Measurements from ENCODE around the gene GIGYF2. TPM values are rescaled to one million over a fixed set of nuclear protein-coding genes. Genes with fewer than 3 reads are reported as not detected.
A peak's percentile ranks its signal among the peaks of the same experiment; 100 is the strongest.

Gene GIGYF2
- total and polyA plus RNA-seq, 9 donors = 26.4 to 49.4 (median 42.0) TPM

- WGBS (ENCODE audit: insufficient coverage) = no CpG with 5 or more reads among the region's 1 CpG
- no peaks in the 10 kb centered on the region for H3K27me3 ChIP-seq (ENCODE audit: control insufficient read depth, insufficient read depth, low read length)
- peaks cover 6% of the 10 kb centered on the region for H3K36me3 ChIP-seq (ENCODE audit: control insufficient read depth, insufficient read depth, low read length)
- H3K4me1 ChIP-seq (ENCODE audit: control insufficient read depth, insufficient read depth, low read length) = peaks cover 8% of the 10 kb centered on the region
- no peak for DNase-seq
- no peaks in the 10 kb centered on the region for H3K9me3 ChIP-seq (replicated peaks; ENCODE audit: control insufficient read depth, low read depth, low read length)
- no peak within 1 kb of the TSS for H3K4me3 ChIP-seq (ENCODE audit: low read length)
- no peak within 1 kb of the TSS for H3K27ac ChIP-seq (ENCODE audit: low read length)
Observed at GRCh38 chr2:232776435-232776834, 79.3 kb downstream of the GIGYF2 start, which contains the start of gene KCNJ13. Gene KCNJ13 (minus strand): TSS chr2:232776565. CDS start chr2:232771362, 5,203 bp downstream.

DNA sequence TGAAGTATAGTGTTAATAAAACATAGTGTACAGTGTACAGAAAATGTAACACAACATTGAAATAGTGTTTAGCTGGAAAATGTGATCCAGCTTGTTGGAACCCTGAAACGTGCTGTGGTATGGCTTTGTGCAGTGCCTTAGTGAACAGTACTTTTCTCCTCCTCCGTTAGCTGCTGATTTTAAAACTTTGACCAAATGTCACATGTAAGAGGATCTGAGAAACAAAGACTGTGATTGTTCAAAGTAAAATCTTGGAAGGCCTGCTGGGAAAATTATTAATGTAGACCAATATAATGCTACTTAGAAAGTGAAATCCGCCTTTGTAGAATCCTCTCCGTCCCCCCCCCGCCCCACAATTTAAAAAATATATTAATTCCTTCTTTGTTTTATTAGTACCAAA lies 80.1 kb downstream of the GIGYF2 start:
- 67% methylated on average over 1 of the region's 5 CpGs for WGBS (ENCODE audit: insufficient coverage)
- Histone ChIP-seq H3K36me3 (ENCODE audit: control insufficient read depth, insufficient read depth, low read length) (peaks cover 4% of the 10 kb centered on the region), H3K4me1 (ENCODE audit: control insufficient read depth, insufficient read depth, low read length) (peaks cover 8% of the 10 kb centered on the region), H3K4me3 (ENCODE audit: low read length) (no peak overlapping the region), H3K27ac (ENCODE audit: low read length) (no peak overlapping the region), H3K9me3 (replicated peaks; ENCODE audit: control insufficient read depth, low read depth, low read length) (no peaks in the 10 kb centered on the region), H3K27me3 (ENCODE audit: control insufficient read depth, insufficient read depth, low read length) (no peaks in the 10 kb centered on the region)
- DNase-seq = no peak

- no peak overlapping the region for H3K4me3 ChIP-seq (ENCODE audit: low read length)
- WGBS (ENCODE audit: insufficient coverage) = 80% methylated on average over 1 of the region's 3 CpGs
- no peaks in the 10 kb centered on the region for H3K27me3 ChIP-seq (ENCODE audit: control insufficient read depth, insufficient read depth, low read length)
- no peaks in the 10 kb centered on the region for H3K9me3 ChIP-seq (replicated peaks; ENCODE audit: control insufficient read depth, low read depth, low read length)
- DNase-seq = peak; percentile 11
- peaks cover 2% of the 10 kb centered on the region for H3K36me3 ChIP-seq (ENCODE audit: control insufficient read depth, insufficient read depth, low read length)
- peaks cover 8% of the 10 kb centered on the region for H3K4me1 ChIP-seq (ENCODE audit: control insufficient read depth, insufficient read depth, low read length)
- no peak overlapping the region for H3K27ac ChIP-seq (ENCODE audit: low read length)
Observed at GRCh38 chr2:232779465-232779864, 82.3 kb downstream of the GIGYF2 start.

- peak; percentile 80 for DNase-seq
- Histone ChIP-seq H3K27ac (ENCODE audit: low read length) (no peak overlapping the region), H3K9me3 (replicated peaks; ENCODE audit: control insufficient read depth, low read depth, low read length) (no peaks in the 10 kb centered on the region), H3K4me3 (ENCODE audit: low read length) (no peak overlapping the region), H3K27me3 (ENCODE audit: control insufficient read depth, insufficient read depth, low read length) (no peaks in the 10 kb centered on the region), H3K4me1 (ENCODE audit: control insufficient read depth, insufficient read depth, low read length) (peaks cover 8% of the 10 kb centered on the region), H3K36me3 (ENCODE audit: control insufficient read depth, insufficient read depth, low read length) (peaks cover 3% of the 10 kb centered on the region)
- no CpG with 5 or more reads among the region's 1 CpG for WGBS (ENCODE audit: insufficient coverage)
Observed at GRCh38 chr2:232779934-232780333, 82.8 kb downstream of the GIGYF2 start.

- H3K27ac ChIP-seq (ENCODE audit: low read length) = no peak overlapping the region
- no peaks in the 10 kb centered on the region for H3K27me3 ChIP-seq (ENCODE audit: control insufficient read depth, insufficient read depth, low read length)
- peaks cover 8% of the 10 kb centered on the region for H3K4me1 ChIP-seq (ENCODE audit: control insufficient read depth, insufficient read depth, low read length)
- H3K9me3 ChIP-seq (replicated peaks; ENCODE audit: control insufficient read depth, low read depth, low read length) = no peaks in the 10 kb centered on the region
- H3K36me3 ChIP-seq (ENCODE audit: control insufficient read depth, insufficient read depth, low read length) = peaks cover 8% of the 10 kb centered on the region
- no peak for DNase-seq
- H3K4me3 ChIP-seq (ENCODE audit: low read length) = no peak overlapping the region
Observed at GRCh38 chr2:232781765-232782164, 84.6 kb downstream of the GIGYF2 start.

DNA sequence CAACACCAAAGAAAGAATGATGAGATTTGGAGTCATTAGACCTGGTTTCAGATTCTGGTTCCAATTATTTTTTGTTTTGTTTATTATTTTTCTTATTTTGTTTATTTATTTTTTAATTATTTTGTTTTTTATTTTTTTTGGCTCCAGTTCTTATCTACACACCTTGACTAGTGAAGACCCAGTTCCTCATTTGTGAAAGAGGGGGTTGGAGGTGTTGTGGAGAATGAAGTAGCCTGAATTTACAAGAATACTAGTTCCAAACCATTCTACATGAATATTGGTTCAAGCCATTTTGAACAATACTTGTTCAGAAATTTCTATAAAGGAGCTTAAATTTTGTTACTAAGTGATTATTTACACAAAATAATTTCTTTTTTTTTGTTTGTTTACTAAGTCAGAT lies 86.1 kb downstream of the GIGYF2 start:
- no peak overlapping the region for H3K27ac ChIP-seq (ENCODE audit: low read length)
- no peaks in the 10 kb centered on the region for H3K27me3 ChIP-seq (ENCODE audit: control insufficient read depth, insufficient read depth, low read length)
- H3K4me3 ChIP-seq (ENCODE audit: low read length) = no peak overlapping the region
- DNase-seq = no peak
- H3K9me3 ChIP-seq (replicated peaks; ENCODE audit: control insufficient read depth, low read depth, low read length) = no peaks in the 10 kb centered on the region
- peaks cover 9% of the 10 kb centered on the region for H3K36me3 ChIP-seq (ENCODE audit: control insufficient read depth, insufficient read depth, low read length)
- H3K4me1 ChIP-seq (ENCODE audit: control insufficient read depth, insufficient read depth, low read length) = peaks cover 8% of the 10 kb centered on the region

DNA sequence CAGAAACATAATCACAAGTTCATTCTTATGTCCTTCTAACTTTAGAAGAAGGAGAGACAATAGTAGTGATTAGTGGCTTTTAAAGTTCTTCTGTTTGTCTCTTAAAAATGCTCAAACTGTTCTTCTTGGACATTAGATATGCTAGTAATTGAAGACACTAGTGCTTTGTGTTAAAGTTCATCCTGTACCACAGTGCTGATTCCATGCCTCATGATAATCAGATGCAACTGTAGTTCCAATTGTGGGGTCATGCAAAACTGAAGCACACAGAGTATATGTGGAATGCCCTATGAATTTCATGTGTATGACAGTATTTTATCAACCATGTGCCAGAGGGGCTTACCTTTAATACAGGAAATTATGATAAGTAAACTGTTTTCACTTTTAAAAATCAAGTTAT lies 90.7 kb downstream of the GIGYF2 start:
- Histone ChIP-seq H3K36me3 (ENCODE audit: control insufficient read depth, insufficient read depth, low read length) (peaks cover 31% of the 10 kb centered on the region), H3K27ac (ENCODE audit: low read length) (no peak overlapping the region), H3K4me3 (ENCODE audit: low read length) (no peak overlapping the region), H3K9me3 (replicated peaks; ENCODE audit: control insufficient read depth, low read depth, low read length) (no peaks in the 10 kb centered on the region), H3K27me3 (ENCODE audit: control insufficient read depth, insufficient read depth, low read length) (no peaks in the 10 kb centered on the region), H3K4me1 (ENCODE audit: control insufficient read depth, insufficient read depth, low read length) (no peaks in the 10 kb centered on the region)
- DNase-seq = no peak

- WGBS (ENCODE audit: insufficient coverage) = 92% methylated on average over 2 of the region's 4 CpGs
- Histone ChIP-seq H3K36me3 (ENCODE audit: control insufficient read depth, insufficient read depth, low read length) (peaks cover 38% of the 10 kb centered on the region), H3K27me3 (ENCODE audit: control insufficient read depth, insufficient read depth, low read length) (no peaks in the 10 kb centered on the region), H3K27ac (ENCODE audit: low read length) (no peak overlapping the region), H3K4me3 (ENCODE audit: low read length) (no peak overlapping the region), H3K4me1 (ENCODE audit: control insufficient read depth, insufficient read depth, low read length) (no peaks in the 10 kb centered on the region), H3K9me3 (replicated peaks; ENCODE audit: control insufficient read depth, low read depth, low read length) (no peaks in the 10 kb centered on the region)
- no peak for DNase-seq
Observed at GRCh38 chr2:232789082-232789481, 92.0 kb downstream of the GIGYF2 start.

DNA sequence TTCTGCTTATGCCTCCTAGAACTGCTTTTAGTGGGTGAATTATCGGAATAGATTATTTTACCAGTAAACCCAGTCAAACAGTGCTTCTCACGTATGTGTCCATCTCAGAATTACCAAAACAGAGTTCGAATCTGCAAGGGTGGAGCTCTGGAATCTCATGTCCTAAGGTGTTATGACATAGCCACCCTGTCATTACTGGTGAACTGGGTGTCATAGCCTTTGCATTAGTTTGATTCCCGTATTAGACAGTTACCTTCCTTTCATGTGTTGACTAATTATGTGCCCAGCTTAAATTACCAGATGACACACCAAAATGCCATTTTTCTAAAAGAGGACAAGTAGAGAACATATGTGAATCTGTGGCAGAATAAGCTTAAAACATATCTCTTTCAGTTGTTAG lies 94.4 kb downstream of the GIGYF2 start:
- Histone ChIP-seq H3K27ac (ENCODE audit: low read length) (no peak overlapping the region), H3K36me3 (ENCODE audit: control insufficient read depth, insufficient read depth, low read length) (peaks cover 44% of the 10 kb centered on the region), H3K4me3 (ENCODE audit: low read length) (no peak overlapping the region), H3K4me1 (ENCODE audit: control insufficient read depth, insufficient read depth, low read length) (no peaks in the 10 kb centered on the region), H3K27me3 (ENCODE audit: control insufficient read depth, insufficient read depth, low read length) (no peaks in the 10 kb centered on the region), H3K9me3 (replicated peaks; ENCODE audit: control insufficient read depth, low read depth, low read length) (no peaks in the 10 kb centered on the region)
- no CpG with 5 or more reads among the region's 4 CpGs for WGBS (ENCODE audit: insufficient coverage)
- no peak for DNase-seq

DNA sequence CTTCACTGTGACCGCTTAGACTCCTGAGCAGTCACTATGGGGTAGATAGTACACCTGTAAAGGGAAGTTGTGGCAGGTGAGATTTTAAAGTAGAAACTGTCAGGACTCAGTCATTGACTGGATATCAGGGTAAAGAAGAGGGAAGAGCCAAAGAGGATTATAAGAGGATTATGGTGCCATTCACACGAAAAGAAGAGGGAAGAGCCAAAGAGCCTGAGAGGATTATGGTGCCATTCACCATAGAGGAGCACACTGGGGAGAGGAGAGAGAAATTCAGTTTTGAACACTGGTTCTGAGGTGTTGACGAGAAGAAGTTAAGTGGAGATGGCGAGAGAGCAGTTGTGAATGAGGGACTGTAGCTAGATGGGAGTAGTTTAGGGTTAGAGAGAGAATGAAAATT lies 96.1 kb downstream of the GIGYF2 start:
- DNase-seq = no peak
- Histone ChIP-seq H3K27ac (ENCODE audit: low read length) (no peak overlapping the region), H3K4me3 (ENCODE audit: low read length) (no peak overlapping the region), H3K27me3 (ENCODE audit: control insufficient read depth, insufficient read depth, low read length) (no peaks in the 10 kb centered on the region), H3K4me1 (ENCODE audit: control insufficient read depth, insufficient read depth, low read length) (no peaks in the 10 kb centered on the region), H3K9me3 (replicated peaks; ENCODE audit: control insufficient read depth, low read depth, low read length) (no peaks in the 10 kb centered on the region), H3K36me3 (ENCODE audit: control insufficient read depth, insufficient read depth, low read length) (peaks cover 47% of the 10 kb centered on the region)
- 76% methylated on average over 4 of the region's 4 CpGs for WGBS (ENCODE audit: insufficient coverage)

- Histone ChIP-seq H3K9me3 (replicated peaks; ENCODE audit: control insufficient read depth, low read depth, low read length) (no peaks in the 10 kb centered on the region), H3K4me3 (ENCODE audit: low read length) (no peak overlapping the region), H3K4me1 (ENCODE audit: control insufficient read depth, insufficient read depth, low read length) (no peaks in the 10 kb centered on the region), H3K36me3 (ENCODE audit: control insufficient read depth, insufficient read depth, low read length) (peaks cover 45% of the 10 kb centered on the region), H3K27me3 (ENCODE audit: control insufficient read depth, insufficient read depth, low read length) (no peaks in the 10 kb centered on the region), H3K27ac (ENCODE audit: low read length) (no peak overlapping the region)
- WGBS (ENCODE audit: insufficient coverage) = no CpG with 5 or more reads among the region's 1 CpG
- no peak for DNase-seq
Observed at GRCh38 chr2:232794981-232795380, 97.8 kb downstream of the GIGYF2 start.
